ENCODE data around the gene TMEM52. TPM values are rescaled to one million over a fixed set of nuclear protein-coding genes. Genes with fewer than 3 reads are reported as not detected.
A peak's percentile ranks its signal among the peaks of the same experiment; 100 is the strongest.

TMEM52 gene
- total and polyA plus RNA-seq, 2 of the 8 experiments (the other 6 are each of a cell fraction or from before 2014, with no cell fraction given) = 14.6 to 30.2 TPM

DNA sequence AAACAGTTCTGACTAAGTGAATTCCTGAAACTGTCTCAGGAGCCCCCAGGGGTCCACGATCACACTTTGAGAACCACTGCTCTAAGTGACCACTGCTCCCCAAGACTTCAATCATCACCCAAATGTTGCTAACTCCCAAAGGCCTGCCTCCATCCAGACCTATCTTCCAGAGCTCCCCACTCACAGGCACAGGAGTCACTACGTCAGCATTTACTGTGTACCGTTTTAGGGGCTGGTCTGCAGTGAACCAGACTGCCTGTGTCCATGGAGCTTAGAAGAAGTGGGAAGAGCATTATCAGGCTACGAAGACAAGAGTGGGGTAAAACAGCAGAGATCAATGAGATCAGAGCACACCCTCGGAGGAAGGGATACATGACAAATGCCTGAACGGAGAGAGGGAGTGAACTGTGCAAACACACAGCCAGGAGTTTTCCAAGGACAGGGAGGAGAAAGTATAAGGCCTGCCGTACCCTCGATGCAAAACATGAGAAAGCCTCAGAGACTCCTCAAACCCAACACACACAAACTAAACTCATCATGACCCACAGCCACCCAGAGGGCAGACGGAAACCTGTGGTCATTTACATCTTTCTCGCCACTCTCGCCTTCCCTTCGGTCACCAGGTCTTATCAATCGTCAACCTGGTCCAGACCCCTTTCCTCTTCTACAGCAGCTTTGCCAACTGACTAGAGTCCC is 38.3 kb downstream of the TMEM52 start:
- ChIA-PET CTCF (ENCODE audit: partially characterized antibody) (interaction anchor here (0.7 to 4.6 kb wide), 5 partner anchors 10 to 202 kb away, joined by 3 to 26 read pairs (median 3); no protein-coding TSS in a partner anchor), POLR2A (ENCODE audit: partially characterized antibody) (interaction anchor here (0.8 to 5.1 kb wide), 10 partner anchors 9 to 72 kb away, joined by 3 to 33 read pairs (median 3); no protein-coding TSS in a partner anchor)
- no peak overlapping the region for H3K23ac ChIP-seq (ENCODE audit: insufficient read length)
- H3K9me3 ChIP-seq (ENCODE audit: insufficient read depth in 2 of 2, low read depth in 1 of 2, low read length in 1 of 2) = no peaks in the 10 kb centered on the region
- H3K4ac ChIP-seq (replicated peaks; ENCODE audit: insufficient read length, low read depth, low read length) = no peak overlapping the region
- no peak overlapping the region for H3K27ac ChIP-seq (ENCODE audit: low read depth, low read length)
- H3K4me2 ChIP-seq (ENCODE audit: insufficient read depth in 1 of 2, low read depth in 2 of 2, low read length in 2 of 2) = peak overlapping the region; percentile 4 to 17; a peak in 2 of 4 replicates
- H2BK20ac ChIP-seq (ENCODE audit: low read length) = no peak overlapping the region
- H2AFZ ChIP-seq (ENCODE audit: low read length) = no peak overlapping the region
- no peaks in the 10 kb centered on the region for H3K23me2 ChIP-seq (ENCODE audit: low read depth, low read length)
- H2AK5ac ChIP-seq (ENCODE audit: low read depth, low read length) = no peak overlapping the region
- H2BK120ac ChIP-seq (replicated peaks; ENCODE audit: low read depth, low read length) = no peak overlapping the region
- H3K79me2 ChIP-seq (ENCODE audit: control insufficient read depth in 1 of 2, insufficient read depth in 2 of 2, low read length in 2 of 2) = peaks cover 63 to 98% of the 10 kb centered on the region in 2 experiments
- no peak overlapping the region for H3K4me3 ChIP-seq (ENCODE audit: extremely low read depth in 1 of 4, insufficient read depth in 2 of 4, low read depth in 3 of 4, low read length in 4 of 4)
- WGBS, 2 experiments (ENCODE audit: extremely low coverage in 1 of 2, insufficient coverage in 1 of 2, insufficient read length in 1 of 2, insufficient replicate concordance in 2 of 2, low coverage in 1 of 2, low lambda C conversion rate in 2 of 2, missing lambda C conversion rate in 1 of 2) = 78% methylated on average over 13 of the region's 13 CpGs; no CpG with 5 or more reads in 1 of the 2 experiments
- H4K20me1 ChIP-seq (replicated peaks in 1 of 2; ENCODE audit: control insufficient read depth in 1 of 2, insufficient read depth in 2 of 2, low read length in 2 of 2) = peaks cover 31 to 44% of the 10 kb centered on the region in 2 experiments
- H4K5ac ChIP-seq (ENCODE audit: insufficient read length, low read depth, low read length) = no peak overlapping the region
- H3K56ac ChIP-seq (replicated peaks; ENCODE audit: insufficient read length, low read depth, low read length) = peak overlapping the region; percentile 21
- peaks cover 0 to 9% (median 5%) of the 10 kb centered on the region in 4 experiments; a peak in 3 of 7 replicates for H3K4me1 ChIP-seq (replicated peaks in 1 of 4; ENCODE audit: control insufficient read depth in 3 of 4, insufficient read depth in 4 of 4, low read length in 3 of 4)
- H2BK15ac ChIP-seq (ENCODE audit: low read length) = no peak overlapping the region
- peak overlapping the region; percentile 11; the same call in 1 of the 2 replicates for H4K8ac ChIP-seq (ENCODE audit: extremely low read depth, insufficient read depth, low read length)
- TF ChIP-seq BACH1 (IDR thresholded peaks at IDR 0.05; ENCODE audit: low read length) = no peak
- TF ChIP-seq, protein P1, sequence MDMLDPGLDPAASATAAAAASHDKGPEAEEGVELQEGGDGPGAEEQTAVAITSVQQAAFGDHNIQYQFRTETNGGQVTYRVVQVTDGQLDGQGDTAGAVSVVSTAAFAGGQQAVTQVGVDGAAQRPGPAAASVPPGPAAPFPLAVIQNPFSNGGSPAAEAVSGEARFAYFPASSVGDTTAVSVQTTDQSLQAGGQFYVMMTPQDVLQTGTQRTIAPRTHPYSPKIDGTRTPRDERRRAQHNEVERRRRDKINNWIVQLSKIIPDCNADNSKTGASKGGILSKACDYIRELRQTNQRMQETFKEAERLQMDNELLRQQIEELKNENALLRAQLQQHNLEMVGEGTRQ (IDR thresholded peaks at IDR 0.05; ENCODE audit: low read length) = no peak
- peak in 1 of 2 experiments; percentile 34; a peak in 1 of 3 replicates for TF ChIP-seq POLR2A (IDR thresholded peaks at IDR 0.05; ENCODE audit: control extremely low read depth in 1 of 2, low read depth in 2 of 2, low read length in 2 of 2)
- TF ChIP-seq, protein P2, sequence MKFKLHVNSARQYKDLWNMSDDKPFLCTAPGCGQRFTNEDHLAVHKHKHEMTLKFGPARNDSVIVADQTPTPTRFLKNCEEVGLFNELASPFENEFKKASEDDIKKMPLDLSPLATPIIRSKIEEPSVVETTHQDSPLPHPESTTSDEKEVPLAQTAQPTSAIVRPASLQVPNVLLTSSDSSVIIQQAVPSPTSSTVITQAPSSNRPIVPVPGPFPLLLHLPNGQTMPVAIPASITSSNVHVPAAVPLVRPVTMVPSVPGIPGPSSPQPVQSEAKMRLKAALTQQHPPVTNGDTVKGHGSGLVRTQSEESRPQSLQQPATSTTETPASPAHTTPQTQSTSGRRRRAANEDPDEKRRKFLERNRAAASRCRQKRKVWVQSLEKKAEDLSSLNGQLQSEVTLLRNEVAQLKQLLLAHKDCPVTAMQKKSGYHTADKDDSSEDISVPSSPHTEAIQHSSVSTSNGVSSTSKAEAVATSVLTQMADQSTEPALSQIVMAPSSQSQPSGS (IDR thresholded peaks at IDR 0.05; ENCODE audit: low read length) = no peak
- FAIRE-seq (no peak), DNase-seq (ENCODE audit: low read depth in 1 of 2, low spot score in 2 of 2) (no peak)
- H2BK5ac ChIP-seq (ENCODE audit: low read depth, low read length) = no peak overlapping the region
- no peak overlapping the region for H3K14ac ChIP-seq (ENCODE audit: insufficient read length)
- no peak overlapping the region for H2BK12ac ChIP-seq (ENCODE audit: low read depth, low read length)
- H3K18ac ChIP-seq (ENCODE audit: extremely low read depth, low read length) = no peak overlapping the region
- H3K36me3 ChIP-seq (ENCODE audit: control insufficient read depth in 2 of 4, insufficient read depth in 4 of 4, low read length in 3 of 4) = peaks cover 5 to 11% (median 10%) of the 10 kb centered on the region in 4 experiments; a peak in 6 of 8 replicates
- no peak overlapping the region for H3K9ac ChIP-seq (replicated peaks in 1 of 4; ENCODE audit: extremely low read depth in 1 of 4, low read depth in 3 of 4, low read length in 3 of 4)
- H3K27me3 ChIP-seq (replicated peaks in 1 of 4; ENCODE audit: control insufficient read depth in 3 of 4, extremely low read depth in 1 of 4, insufficient read depth in 3 of 4, low read length in 3 of 4) = no peaks in the 10 kb centered on the region
- peaks cover 16% of the 10 kb centered on the region for H3K79me1 ChIP-seq (ENCODE audit: low read depth, low read length)
- H4K91ac ChIP-seq (replicated peaks; ENCODE audit: insufficient read length, low read length) = no peak overlapping the region

All from H1 (cell line).